NCI-H2171 (cell line): ENCODE results near the gene STARD10.

Experiments
- DNase-seq: peaks from one replicate; lab custom pipeline; 2025; lab: John Stamatoyannopoulos, UW

Gene STARD10

GRCh38 chr11:72704783-72705265 lies 89.0 kb downstream of the STARD10 start:
- no peak for DNase-seq
